NCI-H345 (cell line): ENCODE data around the gene HHIPL1.
"Not testable (repeated sequence)": the region's sequence is repeated elsewhere in the genome, so short reads cannot be mapped to it uniquely, and the experiment has no call there.

Source experiments
- DNase-seq: peaks from one replicate; lab custom pipeline; 2025; lab: John Stamatoyannopoulos, UW

The HHIPL1 gene

DNA sequence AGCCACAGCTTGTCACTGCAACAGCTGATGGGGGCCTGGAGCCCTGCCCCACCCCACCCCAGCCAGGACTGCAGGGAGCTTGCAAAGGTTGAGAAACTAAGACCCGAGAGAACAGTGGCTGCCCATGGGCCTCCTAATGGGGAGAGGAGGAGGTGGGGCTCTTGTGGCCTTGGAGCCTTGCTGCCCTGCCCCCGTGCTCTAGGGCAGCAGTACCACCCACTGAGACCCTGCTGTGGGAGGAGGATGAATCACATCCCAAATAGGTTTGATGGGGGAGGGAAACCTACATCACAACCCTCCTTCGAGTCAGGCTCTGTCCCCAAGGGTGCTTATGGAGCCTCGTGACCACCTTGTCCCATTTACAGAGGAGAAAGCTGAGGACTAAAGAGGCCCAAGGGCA, 15.9 kb downstream of the HHIPL1 start:
- DNase-seq, result no peak

DNA sequence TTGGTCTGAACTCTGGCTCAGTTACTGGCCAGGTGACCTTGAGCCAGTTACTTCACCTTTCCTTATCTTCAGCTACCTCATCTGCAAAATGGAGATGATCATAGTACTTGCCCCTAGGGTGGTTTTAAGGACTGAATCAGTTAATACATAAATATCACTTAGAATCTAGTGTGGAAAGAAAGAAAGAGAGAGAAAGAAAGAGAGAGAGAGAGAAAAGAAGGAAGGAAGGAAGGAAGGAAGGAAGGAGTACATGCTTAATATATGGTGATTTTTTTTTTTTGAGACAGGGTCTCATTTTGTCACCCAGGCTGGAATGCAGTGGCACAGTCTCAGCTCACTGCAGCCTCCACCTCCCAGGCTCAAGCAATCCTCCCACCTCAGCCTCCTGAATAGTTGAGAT, 16.3 kb downstream of the HHIPL1 start:
- DNase-seq, result not testable (repeated sequence)

GRCh38 chr14:99662846-99663245, 17.9 kb downstream of the HHIPL1 start:
- no peak for DNase-seq

GRCh38 chr14:99663386-99664057, 18.6 kb downstream of the HHIPL1 start:
- DNase-seq, result no peak

DNA sequence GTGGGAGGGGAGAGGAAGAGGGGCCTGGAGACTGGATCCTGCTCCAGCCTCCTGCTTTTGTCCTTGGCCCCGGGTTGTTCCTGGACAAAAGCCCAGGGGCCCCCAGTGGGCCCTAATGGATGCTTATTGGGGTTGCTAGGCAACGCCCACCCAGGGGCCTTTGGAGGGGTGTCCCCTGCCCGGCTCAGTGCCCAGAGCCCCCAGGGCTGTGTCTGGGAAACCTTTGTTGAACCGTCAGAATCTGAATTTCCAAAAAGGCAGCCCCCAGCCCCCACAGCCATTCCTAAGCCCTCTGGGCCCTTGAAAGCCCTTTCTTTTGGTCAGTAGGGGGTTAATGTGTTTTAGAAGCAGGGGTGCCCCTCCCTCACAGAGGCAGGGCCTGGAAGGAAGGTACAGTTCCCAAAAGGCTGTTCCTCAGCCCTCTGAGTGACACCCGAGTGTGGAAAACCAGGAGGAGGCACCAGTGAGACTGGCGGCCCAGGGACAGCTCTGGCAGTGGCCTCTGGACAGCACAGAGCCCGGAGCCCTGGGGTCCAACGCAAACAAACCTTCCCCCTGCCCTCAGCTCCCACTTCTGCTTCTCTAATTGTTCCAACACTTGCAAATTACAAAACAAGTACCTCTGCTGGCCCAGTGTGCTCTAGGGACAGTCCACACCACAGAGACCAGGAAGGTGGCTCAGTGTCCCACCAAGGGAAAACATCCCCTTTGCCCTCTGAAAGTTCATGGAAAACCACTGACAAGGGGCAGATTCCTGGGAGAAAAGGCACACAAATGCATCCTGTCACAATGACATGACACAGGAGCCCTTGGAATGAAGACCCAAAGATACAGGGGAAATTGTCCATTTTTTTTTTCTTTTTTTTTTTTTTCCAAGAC, 19.4 kb downstream of the HHIPL1 start:
- no peak for DNase-seq

DNA sequence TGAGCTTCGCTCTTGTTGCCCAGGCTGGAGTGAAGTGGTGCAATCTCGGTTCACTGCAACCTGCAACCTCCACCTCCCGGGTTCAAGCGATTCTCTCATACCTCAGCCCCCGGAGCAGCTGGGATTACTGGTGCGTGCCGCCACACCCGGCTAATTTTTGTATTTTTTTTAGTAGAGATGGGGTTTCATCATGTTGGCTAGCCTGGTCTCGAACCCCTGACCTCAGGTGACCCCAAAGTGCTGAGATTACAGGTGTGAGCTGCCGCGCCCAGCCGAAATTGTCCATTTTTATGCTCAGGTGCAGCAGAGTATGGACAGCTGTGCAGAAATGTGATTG, 20.0 kb downstream of the HHIPL1 start:
- no peak for DNase-seq

GRCh38 chr14:99666533-99666932, 21.6 kb downstream of the HHIPL1 start:
- no peak for DNase-seq

DNA sequence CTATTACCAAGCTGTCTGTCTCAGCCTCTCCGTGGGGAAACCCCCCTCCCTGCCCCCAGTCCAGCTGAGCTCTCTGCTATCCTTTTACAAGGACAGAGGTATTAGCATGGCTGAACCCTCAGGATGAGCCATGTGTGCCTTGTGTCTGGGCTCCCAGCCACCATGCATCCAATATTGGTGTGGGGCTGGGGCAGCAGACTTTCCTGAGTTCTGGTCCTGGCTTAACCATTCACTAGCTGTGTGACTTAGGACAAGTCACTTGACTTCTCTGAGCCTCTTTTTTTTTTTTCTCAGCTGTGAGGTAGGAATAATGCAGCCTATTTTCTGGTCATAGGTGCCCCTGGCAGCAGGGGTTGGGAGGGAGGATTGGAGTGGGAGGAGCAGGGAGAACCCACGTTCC, 22.1 kb downstream of the HHIPL1 start:
- no peak for DNase-seq

DNA sequence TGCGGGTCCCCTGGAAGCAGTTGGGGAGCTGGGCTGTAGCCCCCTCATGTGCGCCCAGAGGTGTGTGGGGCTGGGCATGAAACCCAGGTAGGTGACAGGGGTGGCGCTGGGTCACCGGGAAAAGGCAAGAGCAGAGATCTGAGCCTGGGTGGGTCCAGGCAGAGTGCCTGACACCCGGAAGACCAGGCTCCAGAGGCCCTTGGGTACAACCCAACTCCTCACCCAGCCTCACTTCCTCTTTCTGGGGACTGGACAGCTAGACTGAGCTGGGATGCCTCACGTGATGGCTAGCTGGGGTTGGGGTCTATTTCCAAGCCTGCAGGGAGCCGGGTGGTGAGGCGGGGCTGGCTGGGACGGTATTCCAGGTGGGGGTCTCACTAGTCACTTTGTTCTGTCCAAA, 22.9 kb downstream of the HHIPL1 start:
- DNase-seq, result no peak

GRCh38 chr14:99668307-99669295, 23.7 kb downstream of the HHIPL1 start:
- no peak for DNase-seq

GRCh38 chr14:99670361-99671234, 25.7 kb downstream of the HHIPL1 start:
- DNase-seq, result no peak

GRCh38 chr14:99671235-99672224, 26.6 kb downstream of the HHIPL1 start:
- no peak for DNase-seq

DNA sequence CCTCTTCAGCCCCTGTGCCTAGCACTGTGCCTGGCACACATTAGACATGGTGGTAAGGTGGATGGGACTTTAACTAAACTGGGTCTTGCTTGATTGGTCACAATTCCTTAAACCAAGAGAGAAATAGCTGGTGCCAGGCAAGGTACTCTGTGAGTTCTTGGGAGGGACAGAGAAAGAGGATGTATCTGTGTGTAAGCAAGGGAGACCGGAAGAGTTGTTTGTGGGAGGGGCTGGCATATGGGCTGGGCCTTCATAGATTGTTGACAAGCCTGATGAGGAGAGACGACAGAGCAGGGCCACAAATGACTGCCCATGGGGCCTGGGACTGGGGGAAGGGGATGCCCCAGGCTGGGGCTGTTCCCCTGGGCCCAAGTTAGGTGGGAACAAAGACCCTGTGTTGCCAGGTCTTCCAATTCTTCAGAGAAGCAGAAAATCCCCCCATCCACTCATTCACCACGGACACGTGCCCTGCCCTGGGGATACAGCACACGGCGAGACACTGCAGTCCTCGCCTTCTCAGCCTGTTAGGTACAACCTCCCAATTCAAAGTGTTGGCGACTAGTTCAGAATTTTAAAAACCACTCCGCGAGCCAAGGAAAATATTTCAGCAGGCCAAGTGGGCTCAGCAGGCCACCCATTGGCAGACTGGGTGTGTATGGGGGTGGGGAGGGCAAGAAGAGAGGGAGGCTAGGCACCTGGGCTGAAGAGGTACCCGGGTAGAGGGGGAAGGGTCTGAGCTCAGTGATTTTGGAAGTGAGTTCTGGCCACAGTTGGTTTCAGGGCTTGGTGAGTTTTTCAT, 27.8 kb downstream of the HHIPL1 start:
- DNase-seq, result no peak

GRCh38 chr14:99673305-99674063, 28.6 kb downstream of the HHIPL1 start:
- DNase-seq, result no peak

GRCh38 chr14:99674064-99674650, 29.2 kb downstream of the HHIPL1 start:
- no peak for DNase-seq

GRCh38 chr14:99674776-99675381, 29.9 kb downstream of the HHIPL1 start:
- no peak for DNase-seq

GRCh38 chr14:99675382-99675835, 30.5 kb downstream of the HHIPL1 start:
- DNase-seq, result no peak

DNA sequence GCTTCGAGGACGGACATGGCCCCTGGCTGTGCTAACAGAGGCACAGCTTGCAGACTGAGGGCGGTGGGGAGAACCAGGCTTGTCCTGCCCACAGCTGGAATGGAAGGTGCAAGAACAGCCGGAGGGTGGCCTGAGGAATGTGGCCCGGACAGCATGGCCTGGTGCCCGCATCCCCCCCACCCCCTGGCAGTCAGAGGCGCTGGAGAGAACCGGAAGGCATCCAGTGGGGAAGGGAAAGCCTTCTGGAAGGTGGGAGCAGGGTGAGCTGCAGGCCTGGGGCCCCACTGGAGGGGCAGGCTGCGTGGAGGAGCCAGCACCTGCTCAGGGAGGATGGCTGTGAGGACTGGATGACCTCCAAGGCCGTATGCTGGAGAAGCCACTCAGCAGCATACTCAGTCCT, 31.0 kb downstream of the HHIPL1 start:
- DNase-seq, result no peak
